HepG2 (cell line): ENCODE measurements around the gene LHFPL2. TPM values are rescaled to one million over a fixed set of nuclear protein-coding genes. Genes with fewer than 3 reads are reported as not detected.

Source experiments
- ATAC-seq: fragments of 200-7000 bp; cut with Tn5 transposase; 3 replicates; pipeline ENCODE4 v1.9.1; 2020; ENCODE audit warnings: mild to moderate bottlenecking, moderate library complexity
- BruUV-seq: library from RNA; stranded (reverse); fragments of 400-500 nt; replicated peaks from 2 replicates; lab custom pipeline; 2021; lab: Mats Ljungman, UMichigan
- CTCF ChIA-PET: fragments of 300-600 bp; formaldehyde crosslinking; extraction: SDS; loops from one replicate; lab custom pipeline; 2021; ENCODE audit warnings: low total read pairs, inconsistent platforms, low intra/inter-chr PET ratio; lab: Yijun Ruan, JAX
- POLR2A ChIA-PET: fragments of 350-600 bp; sonication (Branson Sonifier 250); formaldehyde crosslinking; loops from one replicate; lab custom pipeline; 2020; ENCODE audit warnings: antibody characterized with exemption, inconsistent platforms; lab: Yijun Ruan, JAX
- DNase-seq: peaks from one replicate; pipeline ENCODE4 v3.0.0-alpha.2; 2015; ENCODE audit warnings: low spot score
- FAIRE-seq: peaks from 3 replicates; lab custom pipeline; 2011; peaks lifted over from hg19 to GRCh38; lab: Jason Lieb, UNC
- H2AFZ ChIP-seq: one replicate; pipeline ENCODE4 v1.6.1; 2011; ENCODE audit warnings: low read length, inconsistent platforms
- H3K27ac ChIP-seq: fragments of 300-600 bp; 3 replicates; pipeline ENCODE4 v1.8.0; 2011; ENCODE audit warnings: mixed run types, mild to moderate bottlenecking, mixed read lengths, low read length, inconsistent platforms; ENCODE audit not compliant: insufficient read depth; ENCODE audit errors: extremely low read length
- H3K27me3 ChIP-seq, 2 experiments: fragments of 200-600 bp in 1 of 2; 2 replicates in 1 of 2; 3 replicates in 1 of 2; pipeline versions ENCODE4 v1.6.0 to v1.8.0; 2011; ENCODE audit warnings: low read length in 2 of 2, mild to moderate bottlenecking in 2 of 2, moderate library complexity in 2 of 2, inconsistent platforms in 1 of 2; ENCODE audit not compliant: insufficient read depth in 2 of 2, control insufficient read depth in 1 of 2
- H3K36me3 ChIP-seq, 2 experiments: fragments of 200-600 bp in 1 of 2; replicated peaks in 1 of 2; 2 replicates in 1 of 2; 3 replicates in 1 of 2; pipeline versions ENCODE4 v1.5.1 to v1.8.0; 2011; ENCODE audit warnings: low read length in 2 of 2, inconsistent platforms in 1 of 2; ENCODE audit not compliant: insufficient read depth in 2 of 2, control insufficient read depth in 1 of 2
- H3K4me1 ChIP-seq: 2 replicates; pipeline ENCODE4 v1.5.1; 2012; ENCODE audit warnings: low read length, inconsistent platforms; ENCODE audit not compliant: insufficient read depth
- H3K4me2 ChIP-seq: 2 replicates; pipeline ENCODE4 v1.6.0; 2011; ENCODE audit warnings: low read depth, low read length, inconsistent platforms
- H3K4me3 ChIP-seq, 3 experiments: fragments of 200-600 bp in 1 of 3; sonication (generic), shearing (Covaris generic) in 1 of 3; replicated peaks in 1 of 3; 2 replicates each; pipeline ENCODE4 v1.5.1; 2011 to 2016; ENCODE audit warnings: low read length in 3 of 3, inconsistent platforms in 2 of 3, low read depth in 2 of 3, mild to moderate bottlenecking in 2 of 3, control low read depth in 1 of 3, mixed read lengths in 1 of 3; ENCODE audit not compliant: insufficient read depth in 1 of 3
- H3K79me2 ChIP-seq: one replicate; pipeline ENCODE4 v1.6.1; 2011; ENCODE audit warnings: low read length, inconsistent platforms; ENCODE audit not compliant: insufficient read depth
- H3K9ac ChIP-seq: 2 replicates; pipeline ENCODE4 v1.6.0; 2011; ENCODE audit warnings: mild to moderate bottlenecking, low read depth, low read length, inconsistent platforms; ENCODE audit not compliant: insufficient read depth
- H3K9me3 ChIP-seq: 2 replicates; pipeline ENCODE4 v1.5.1; 2012; ENCODE audit warnings: mild to moderate bottlenecking, low read length
- H4K20me1 ChIP-seq: 2 replicates; pipeline ENCODE4 v1.6.0; 2011; ENCODE audit warnings: inconsistent platforms, mild to moderate bottlenecking, low read length, moderate library complexity; ENCODE audit not compliant: insufficient read depth
- BCL3 ChIP-seq: sonication (generic); formaldehyde crosslinking; IDR thresholded peaks from 2 replicates; pipeline ENCODE4 v1.5.1; 2020; ENCODE audit warnings: mild to moderate bottlenecking, missing genetic modification reagents, moderate library complexity
- JDP2 ChIP-seq: sonication (generic); formaldehyde crosslinking; IDR thresholded peaks from 2 replicates; pipeline ENCODE4 v1.8.1; 2022; ENCODE audit warnings: missing genetic modification reagents, borderline replicate concordance
- NAIF1 ChIP-seq: sonication (generic); formaldehyde crosslinking; IDR thresholded peaks from 2 replicates; pipeline ENCODE4 v1.5.0; 2020; ENCODE audit warnings: mild to moderate bottlenecking, missing genetic modification reagents, borderline replicate concordance
- PBX2 ChIP-seq: IDR thresholded peaks from 2 replicates; pipeline ENCODE4 v1.6.1; 2016; ENCODE audit warnings: control low read depth
- ZNF501 ChIP-seq: sonication (generic); formaldehyde crosslinking; IDR thresholded peaks from 2 replicates; pipeline ENCODE4 v1.5.1; 2020; ENCODE audit warnings: mild to moderate bottlenecking, moderate library complexity, missing genetic modification reagents
- ZNF75D ChIP-seq: sonication (generic); formaldehyde crosslinking; IDR thresholded peaks from 2 replicates; pipeline ENCODE4 v1.8.1; 2023; ENCODE audit warnings: missing genetic modification reagents, mild to moderate bottlenecking, borderline replicate concordance
- ZNF816 ChIP-seq: sonication (generic); formaldehyde crosslinking; IDR thresholded peaks from 2 replicates; pipeline ENCODE4 v1.8.0; 2022; ENCODE audit warnings: missing genetic modification reagents, mild to moderate bottlenecking, borderline replicate concordance
- WGBS: methylation state at CpG from one replicate; pipeline ENCODE4 v1.1.6; 2017; ENCODE audit warnings: low lambda C conversion rate; 5-methylcytosine and 5-hydroxymethylcytosine counted together
- in situ Hi-C: cut with HindIII; loops from 2 replicates; pipeline ENCODE4 v1.10.0; 2017; ENCODE audit warnings: low pct_unique_long_range_greater_than_20kb; ENCODE audit not compliant: extremely low pct_ligation_motif_present
- intact Hi-C: fragments of 100-400 bp; cut with micrococcal nuclease; formaldehyde crosslinking; loops from one replicate; pipeline ENCODE4 v1.10.0; 2022; ENCODE audit not compliant: unreplicated experiment
- polyA plus RNA-seq, 8 experiments: library from polyadenylated mRNA; depleted of rRNA in 3 of 8; stranded (reverse) in 7 of 8; unstranded in 1 of 8; fragments of >200 nt; fragmentation: Illumina TruSeq in 4 of 8; extraction: Trizol in 4 of 8; gene quantifications; 2 replicates each; pipeline versions ENCODE4 v1.2.1 to v1.2.3, GENCODE V29; 2011 to 2016; ENCODE audit warnings: low read depth in 4 of 8, missing spikeins in 1 of 8, mixed read lengths in 1 of 8; ENCODE audit not compliant: insufficient read depth in 1 of 8
- total RNA-seq, 5 experiments: library from RNA; depleted of rRNA; stranded (reverse); fragments of >200 nt; fragmentation: Illumina TruSeq; extraction: Trizol; gene quantifications; 2 replicates each; pipeline ENCODE4 v1.2.3, GENCODE V29; 2016; ENCODE audit warnings: low read depth in 1 of 5
- TF ChIP-seq, protein P1 (sequence below): sonication (generic); formaldehyde crosslinking; IDR thresholded peaks from 2 replicates; pipeline ENCODE4 v1.5.0; 2020; ENCODE audit warnings: mild to moderate bottlenecking, missing genetic modification reagents
- TF ChIP-seq, protein P2 (sequence below): sonication (generic); formaldehyde crosslinking; IDR thresholded peaks from 2 replicates; pipeline ENCODE4 v1.4.0; 2020; ENCODE audit warnings: missing genetic modification reagents

LHFPL2 gene
- total and polyA plus RNA-seq, 2 of the 13 experiments (the other 11 are each of a cell fraction or from before 2014, with no cell fraction given) = 6.0 to 20.0 TPM

GRCh38 chr5:78691084-78691960, 42.8 kb upstream of the LHFPL2 start (continued):
- TF ChIP-seq, protein P1, sequence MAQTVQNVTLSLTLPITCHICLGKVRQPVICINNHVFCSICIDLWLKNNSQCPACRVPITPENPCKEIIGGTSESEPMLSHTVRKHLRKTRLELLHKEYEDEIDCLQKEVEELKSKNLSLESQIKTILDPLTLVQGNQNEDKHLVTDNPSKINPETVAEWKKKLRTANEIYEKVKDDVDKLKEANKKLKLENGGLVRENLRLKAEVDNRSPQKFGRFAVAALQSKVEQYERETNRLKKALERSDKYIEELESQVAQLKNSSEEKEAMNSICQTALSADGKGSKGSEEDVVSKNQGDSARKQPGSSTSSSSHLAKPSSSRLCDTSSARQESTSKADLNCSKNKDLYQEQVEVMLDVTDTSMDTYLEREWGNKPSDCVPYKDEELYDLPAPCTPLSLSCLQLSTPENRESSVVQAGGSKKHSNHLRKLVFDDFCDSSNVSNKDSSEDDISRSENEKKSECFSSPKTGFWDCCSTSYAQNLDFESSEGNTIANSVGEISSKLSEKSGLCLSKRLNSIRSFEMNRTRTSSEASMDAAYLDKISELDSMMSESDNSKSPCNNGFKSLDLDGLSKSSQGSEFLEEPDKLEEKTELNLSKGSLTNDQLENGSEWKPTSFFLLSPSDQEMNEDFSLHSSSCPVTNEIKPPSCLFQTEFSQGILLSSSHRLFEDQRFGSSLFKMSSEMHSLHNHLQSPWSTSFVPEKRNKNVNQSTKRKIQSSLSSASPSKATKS (CRISPR knock-in tag) = no peak

- no peak for ATAC-seq
- CTCF ChIA-PET = no interaction called here
- TF ChIP-seq JDP2 (CRISPR knock-in tag) (no peak), ZNF816 (CRISPR knock-in tag) (no peak), NAIF1 (CRISPR knock-in tag) (no peak), PBX2 (CRISPR knock-in tag) (no peak), ZNF501 (CRISPR knock-in tag) (no peak), ZNF75D (no peak), BCL3 (no peak)
- TF ChIP-seq, protein P2, sequence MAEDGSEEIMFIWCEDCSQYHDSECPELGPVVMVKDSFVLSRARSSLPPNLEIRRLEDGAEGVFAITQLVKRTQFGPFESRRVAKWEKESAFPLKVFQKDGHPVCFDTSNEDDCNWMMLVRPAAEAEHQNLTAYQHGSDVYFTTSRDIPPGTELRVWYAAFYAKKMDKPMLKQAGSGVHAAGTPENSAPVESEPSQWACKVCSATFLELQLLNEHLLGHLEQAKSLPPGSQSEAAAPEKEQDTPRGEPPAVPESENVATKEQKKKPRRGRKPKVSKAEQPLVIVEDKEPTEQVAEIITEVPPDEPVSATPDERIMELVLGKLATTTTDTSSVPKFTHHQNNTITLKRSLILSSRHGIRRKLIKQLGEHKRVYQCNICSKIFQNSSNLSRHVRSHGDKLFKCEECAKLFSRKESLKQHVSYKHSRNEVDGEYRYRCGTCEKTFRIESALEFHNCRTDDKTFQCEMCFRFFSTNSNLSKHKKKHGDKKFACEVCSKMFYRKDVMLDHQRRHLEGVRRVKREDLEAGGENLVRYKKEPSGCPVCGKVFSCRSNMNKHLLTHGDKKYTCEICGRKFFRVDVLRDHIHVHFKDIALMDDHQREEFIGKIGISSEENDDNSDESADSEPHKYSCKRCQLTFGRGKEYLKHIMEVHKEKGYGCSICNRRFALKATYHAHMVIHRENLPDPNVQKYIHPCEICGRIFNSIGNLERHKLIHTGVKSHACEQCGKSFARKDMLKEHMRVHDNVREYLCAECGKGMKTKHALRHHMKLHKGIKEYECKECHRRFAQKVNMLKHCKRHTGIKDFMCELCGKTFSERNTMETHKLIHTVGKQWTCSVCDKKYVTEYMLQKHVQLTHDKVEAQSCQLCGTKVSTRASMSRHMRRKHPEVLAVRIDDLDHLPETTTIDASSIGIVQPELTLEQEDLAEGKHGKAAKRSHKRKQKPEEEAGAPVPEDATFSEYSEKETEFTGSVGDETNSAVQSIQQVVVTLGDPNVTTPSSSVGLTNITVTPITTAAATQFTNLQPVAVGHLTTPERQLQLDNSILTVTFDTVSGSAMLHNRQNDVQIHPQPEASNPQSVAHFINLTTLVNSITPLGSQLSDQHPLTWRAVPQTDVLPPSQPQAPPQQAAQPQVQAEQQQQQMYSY (CRISPR knock-in tag) = no peak
These were observed 41.8 kb upstream of the LHFPL2 start for GRCh38 chr5:78690253-78690972.

More at GRCh38 chr5:78690253-78690972, 41.8 kb upstream of the LHFPL2 start:
- peaks cover 3% of the 10 kb centered on the region for H3K4me1 ChIP-seq
- no peak overlapping the region for H3K27ac ChIP-seq
- no peak overlapping the region for H3K4me2 ChIP-seq
- no peaks in the 10 kb centered on the region for H3K27me3 ChIP-seq
- H3K79me2 ChIP-seq = no peaks in the 10 kb centered on the region
- H4K20me1 ChIP-seq = no peaks in the 10 kb centered on the region
- H3K9me3 ChIP-seq = no peaks in the 10 kb centered on the region
- intact Hi-C loops (no loop called here), in situ Hi-C loops (no loop called here)
- POLR2A ChIA-PET = no interaction called here
- no peak overlapping the region for H3K4me3 ChIP-seq
- 44% methylated on average over 4 of the region's 4 CpGs for WGBS
- no peak overlapping the region for H2AFZ ChIP-seq
- H3K9ac ChIP-seq = no peak overlapping the region
- no peaks in the 10 kb centered on the region for H3K36me3 ChIP-seq
- BruUV-seq = no TSS peak
- DNase-seq (no peak), FAIRE-seq (no peak)
